Activated naive CD4-positive, alpha-beta T cell treated with anti-CD3 and anti-CD28 coated beads for 36 hours (primary cell): ENCODE data around the gene USP7. TPM values are rescaled to one million over a fixed set of nuclear protein-coding genes. Genes with fewer than 3 reads are reported as not detected.
A peak's percentile ranks its signal among the peaks of the same experiment; 100 is the strongest.

Source experiments
- CTCF ChIA-PET: fragments of 350-600 bp; sonication (Branson Sonifier 250); formaldehyde crosslinking; loops from one replicate; lab custom pipeline; 2021; ENCODE audit warnings: antibody characterized with exemption; lab: Charles Lee
- DNase-seq: peaks from one replicate; pipeline ENCODE4 v3.0.0-alpha.2; 2020
- H3K27ac Mint-ChIP-seq: one replicate; pipeline ENCODE4 v1.8.0; 2021; ENCODE audit warnings: mild to moderate bottlenecking, mixed read lengths
- H3K27me3 Mint-ChIP-seq: one replicate; pipeline ENCODE4 v1.8.0; 2021; ENCODE audit warnings: low read depth, mixed read lengths
- H3K36me3 Mint-ChIP-seq: one replicate; pipeline ENCODE4 v1.8.0; 2021; ENCODE audit warnings: low read depth, mixed read lengths
- H3K4me1 Mint-ChIP-seq: one replicate; pipeline ENCODE4 v1.8.0; 2021; ENCODE audit warnings: low read depth, mixed read lengths
- H3K4me3 Mint-ChIP-seq: one replicate; pipeline ENCODE4 v1.8.0; 2021; ENCODE audit warnings: mild to moderate bottlenecking, moderate library complexity, mixed read lengths
- H3K9me3 Mint-ChIP-seq: one replicate; pipeline ENCODE4 v1.8.0; 2021; ENCODE audit warnings: mixed read lengths
- intact Hi-C: fragments of 100-400 bp; cut with micrococcal nuclease; formaldehyde crosslinking; loops from one replicate; pipeline ENCODE4 v1.15.1; 2023
- total RNA-seq, 2 experiments: library from RNA; stranded (reverse); gene quantifications; one replicate each; pipeline ENCODE4 v1.2.3, GENCODE V29; 2021

Gene USP7
- total RNA-seq, 2 experiments from 2014 or later, result 155 to 163 TPM

GRCh38 chr16:8893426-8893825, 70.3 kb downstream of the USP7 start:
- intact Hi-C loops, result no loop called here

DNA sequence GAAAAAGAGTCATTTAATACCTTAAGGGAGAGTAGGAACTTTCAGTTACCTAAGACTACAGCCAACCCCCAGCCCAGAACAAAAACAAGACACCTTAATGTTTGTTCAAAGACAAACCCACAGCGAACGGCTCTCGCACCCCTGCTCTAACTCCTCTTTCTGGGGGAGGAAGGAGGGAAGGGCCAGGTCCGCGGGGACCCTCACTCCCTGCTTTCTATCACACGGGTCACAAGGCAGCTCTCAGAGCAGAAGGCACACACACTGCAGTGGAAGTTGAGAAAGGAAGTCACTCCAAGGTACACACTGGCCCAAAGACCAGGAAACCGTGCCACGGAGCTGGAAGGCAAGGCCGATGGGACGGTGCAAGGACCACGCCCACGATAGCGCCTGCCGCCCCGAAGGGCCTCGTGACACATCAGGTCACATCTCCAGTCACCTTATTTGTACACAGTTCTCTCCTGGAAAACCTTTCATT, 71.6 kb downstream of the USP7 start:
- Mint-ChIP-seq H3K36me3 (peaks cover 39% of the 10 kb centered on the region), H3K9me3 (no peaks in the 10 kb centered on the region), H3K27ac (peak overlapping the region; percentile 75), H3K27me3 (no peaks in the 10 kb centered on the region), H3K4me1 (peaks cover 2% of the 10 kb centered on the region), H3K4me3 (no peak overlapping the region)
- CTCF ChIA-PET, result interaction anchor here (0.9 to 1.3 kb wide), 2 partner anchors 10 to 12 kb away, joined by 3 read pairs; partner anchors contain the start of gene LITAFD
- intact Hi-C loops, result no loop called here
- no peak for DNase-seq

More at GRCh38 chr16:8893426-8893825, 70.3 kb downstream of the USP7 start:
- Mint-ChIP-seq H3K4me3 (no peak overlapping the region), H3K36me3 (peaks cover 48% of the 10 kb centered on the region), H3K27me3 (no peaks in the 10 kb centered on the region), H3K27ac (peak overlapping the region; percentile 24), H3K4me1 (peaks cover 2% of the 10 kb centered on the region), H3K9me3 (no peaks in the 10 kb centered on the region)
- CTCF ChIA-PET, result interaction anchor here (0.8 to 1.0 kb wide), 2 partner anchors 11 to 14 kb away, joined by 3 read pairs; no protein-coding TSS in a partner anchor
- no peak for DNase-seq

DNA sequence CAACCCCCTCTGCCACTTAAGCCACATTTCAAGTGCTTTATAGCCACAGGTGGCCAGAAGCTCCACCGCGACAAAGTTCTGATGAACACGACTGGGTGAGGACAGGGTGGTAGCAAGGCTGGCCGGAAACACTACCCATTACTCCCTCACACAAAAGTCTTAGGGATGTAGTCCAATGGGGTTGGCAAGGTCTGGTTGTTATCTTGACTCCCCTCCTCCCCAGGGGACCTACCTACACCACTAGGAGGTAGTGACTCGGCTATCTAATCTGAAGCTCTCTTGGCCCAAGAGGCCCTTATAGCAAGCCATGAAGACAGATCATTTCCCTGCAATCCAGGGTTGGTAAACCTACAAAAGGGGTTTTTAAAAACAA, 73.2 kb downstream of the USP7 start:
- Mint-ChIP-seq H3K27ac (no peak overlapping the region), H3K4me3 (no peak overlapping the region), H3K4me1 (peaks cover 9% of the 10 kb centered on the region), H3K27me3 (peaks cover 5% of the 10 kb centered on the region), H3K36me3 (peaks cover 33% of the 10 kb centered on the region), H3K9me3 (no peaks in the 10 kb centered on the region)
- CTCF ChIA-PET, result interaction anchor here (1.1 to 2.2 kb wide), 3 partner anchors 10 to 249 kb away, joined by 3 to 7 read pairs (median 4); no protein-coding TSS in a partner anchor
- intact Hi-C loops, result no loop called here
- no peak for DNase-seq

GRCh38 chr16:8889893-8890548, 73.7 kb downstream of the USP7 start:
- Mint-ChIP-seq H3K27ac (no peak overlapping the region), H3K36me3 (peaks cover 28% of the 10 kb centered on the region), H3K27me3 (peaks cover 9% of the 10 kb centered on the region), H3K9me3 (no peaks in the 10 kb centered on the region), H3K4me3 (no peak overlapping the region), H3K4me1 (peaks cover 11% of the 10 kb centered on the region)
- intact Hi-C loops, result no loop called here
- DNase-seq, result no peak
- CTCF ChIA-PET, result interaction anchor here (0.6 to 2.2 kb wide), 5 partner anchors 10 to 249 kb away, joined by 3 to 7 read pairs (median 3); no protein-coding TSS in a partner anchor

- H3K27me3 Mint-ChIP-seq, result peaks cover 9% of the 10 kb centered on the region
- H3K36me3 Mint-ChIP-seq, result peaks cover 21% of the 10 kb centered on the region
- H3K4me1 Mint-ChIP-seq, result peaks cover 11% of the 10 kb centered on the region
- DNase-seq, result no peak
- no peaks in the 10 kb centered on the region for H3K9me3 Mint-ChIP-seq
- H3K27ac Mint-ChIP-seq, result no peak overlapping the region
- H3K4me3 Mint-ChIP-seq, result no peak overlapping the region
- CTCF ChIA-PET, result interaction anchor here (0.6 to 2.2 kb wide), 5 partner anchors 9 to 250 kb away, joined by 3 to 7 read pairs (median 3); no protein-coding TSS in a partner anchor
- intact Hi-C loops, result no loop called here
Observed at GRCh38 chr16:8888951-8889892, 74.5 kb downstream of the USP7 start.

DNA sequence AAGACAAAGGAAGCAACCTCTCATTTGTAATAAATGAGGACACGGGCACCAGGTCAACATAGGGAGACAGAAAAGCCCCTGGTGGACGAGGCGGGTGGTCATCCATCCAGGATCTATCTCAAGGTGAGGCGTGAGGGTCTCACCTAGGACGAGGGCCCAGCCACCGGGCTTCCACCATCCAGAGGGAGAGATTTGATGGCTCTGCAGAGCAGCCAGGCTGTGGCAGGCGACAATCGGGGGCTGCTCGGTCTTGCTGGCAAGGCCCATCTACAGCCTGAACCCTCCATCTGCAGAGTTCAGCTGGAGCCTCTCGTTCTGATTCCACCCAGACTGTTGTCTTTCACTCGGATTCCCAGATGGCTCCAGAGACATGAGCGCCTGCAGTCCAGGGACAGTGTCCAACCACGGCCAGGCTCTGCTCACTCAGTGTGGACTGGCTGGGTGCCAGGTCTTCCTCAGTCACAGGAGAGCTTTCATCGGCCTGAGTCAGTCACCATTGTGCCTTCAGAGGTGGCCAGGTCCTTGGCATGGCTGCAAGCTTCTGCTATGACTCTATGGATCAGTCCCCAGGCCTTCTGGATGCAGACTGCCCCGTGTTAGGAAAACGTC, 75.7 kb downstream of the USP7 start:
- no peak overlapping the region for H3K4me3 Mint-ChIP-seq
- peaks cover 11% of the 10 kb centered on the region for H3K4me1 Mint-ChIP-seq
- H3K27ac Mint-ChIP-seq, result no peak overlapping the region
- no peaks in the 10 kb centered on the region for H3K9me3 Mint-ChIP-seq
- CTCF ChIA-PET, result interaction anchor here (1.0 to 2.2 kb wide), 3 partner anchors 8 to 26 kb away, joined by 3 to 7 read pairs (median 3); no protein-coding TSS in a partner anchor
- H3K27me3 Mint-ChIP-seq, result peaks cover 9% of the 10 kb centered on the region
- H3K36me3 Mint-ChIP-seq, result peaks cover 13% of the 10 kb centered on the region
- DNase-seq, result no peak
- intact Hi-C loops, result no loop called here

GRCh38 chr16:8887431-8887765, 76.3 kb downstream of the USP7 start:
- no peak for DNase-seq
- no peaks in the 10 kb centered on the region for H3K9me3 Mint-ChIP-seq
- H3K4me1 Mint-ChIP-seq, result peaks cover 11% of the 10 kb centered on the region
- H3K27me3 Mint-ChIP-seq, result peaks cover 9% of the 10 kb centered on the region
- H3K27ac Mint-ChIP-seq, result no peak overlapping the region
- CTCF ChIA-PET, result interaction anchor here (0.8 to 1.3 kb wide), 3 partner anchors 8 to 27 kb away, joined by 3 read pairs; partner anchors contain the start of gene CARHSP1
- H3K36me3 Mint-ChIP-seq, result peaks cover 13% of the 10 kb centered on the region
- intact Hi-C loops, result no loop called here
- H3K4me3 Mint-ChIP-seq, result no peak overlapping the region

DNA sequence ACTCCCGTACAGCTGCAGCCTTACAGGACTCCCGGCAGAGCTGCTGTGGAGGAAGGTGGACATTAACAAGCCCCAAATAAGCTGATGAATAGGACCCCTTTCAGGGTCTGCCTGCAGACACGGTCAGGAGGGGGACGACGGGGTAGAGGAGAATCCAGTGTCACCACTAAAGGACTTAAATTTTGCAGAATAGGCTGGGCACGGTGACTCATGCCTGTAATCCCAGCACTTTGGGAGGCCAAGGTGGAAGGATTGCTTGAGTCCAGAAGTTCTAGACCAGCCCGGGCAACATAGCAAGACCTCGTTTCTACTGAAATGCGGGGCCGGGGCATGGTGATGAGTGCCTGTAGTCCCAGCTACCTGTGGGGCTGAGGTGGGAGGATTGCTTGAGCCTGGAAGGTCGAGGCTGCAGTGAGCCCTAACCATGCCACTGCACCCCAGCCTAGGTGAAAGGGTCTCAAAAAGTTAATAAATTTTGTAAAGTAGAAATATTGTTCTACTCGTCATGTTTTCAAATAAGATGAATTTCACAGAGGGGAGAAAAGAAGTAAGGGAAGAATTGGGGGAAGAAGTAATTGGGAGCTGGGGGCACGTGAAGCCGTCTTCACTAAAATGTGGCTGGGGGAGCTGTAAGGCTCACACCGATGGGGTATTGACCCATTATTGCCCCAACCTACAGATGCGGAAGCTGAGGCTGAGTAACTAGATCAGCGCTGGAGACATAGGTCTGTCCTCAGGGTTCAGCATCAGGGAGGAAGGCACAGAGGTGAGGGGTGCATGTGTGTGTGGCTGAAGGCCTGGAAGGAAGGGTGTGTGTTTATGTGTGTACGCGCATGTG, 76.9 kb downstream of the USP7 start:
- Mint-ChIP-seq H3K9me3 (no peaks in the 10 kb centered on the region), H3K27ac (no peak overlapping the region)

GRCh38 chr16:8885674-8886592, 77.8 kb downstream of the USP7 start:
- DNase-seq, result no peak
- Mint-ChIP-seq H3K27ac (no peak overlapping the region), H3K4me3 (no peak overlapping the region), H3K36me3 (peaks cover 5% of the 10 kb centered on the region), H3K9me3 (no peaks in the 10 kb centered on the region), H3K4me1 (peaks cover 9% of the 10 kb centered on the region), H3K27me3 (peaks cover 9% of the 10 kb centered on the region)
- CTCF ChIA-PET, result interaction anchor here (0.8 kb wide), 1 partner anchor 319 kb away, joined by 3 read pairs; no protein-coding TSS in a partner anchor
- intact Hi-C loops, result no loop called here

More for the DNA sequence above, 76.9 kb downstream of the USP7 start:
- H3K4me3 Mint-ChIP-seq, result no peak overlapping the region
- peaks cover 9% of the 10 kb centered on the region for H3K36me3 Mint-ChIP-seq
- DNase-seq, result no peak
- intact Hi-C loops, result no loop called here
- peaks cover 9% of the 10 kb centered on the region for H3K27me3 Mint-ChIP-seq
- CTCF ChIA-PET, result interaction anchor here (0.8 to 1.3 kb wide), 3 partner anchors 8 to 27 kb away, joined by 3 read pairs; partner anchors contain the start of gene CARHSP1
- peaks cover 9% of the 10 kb centered on the region for H3K4me1 Mint-ChIP-seq

DNA sequence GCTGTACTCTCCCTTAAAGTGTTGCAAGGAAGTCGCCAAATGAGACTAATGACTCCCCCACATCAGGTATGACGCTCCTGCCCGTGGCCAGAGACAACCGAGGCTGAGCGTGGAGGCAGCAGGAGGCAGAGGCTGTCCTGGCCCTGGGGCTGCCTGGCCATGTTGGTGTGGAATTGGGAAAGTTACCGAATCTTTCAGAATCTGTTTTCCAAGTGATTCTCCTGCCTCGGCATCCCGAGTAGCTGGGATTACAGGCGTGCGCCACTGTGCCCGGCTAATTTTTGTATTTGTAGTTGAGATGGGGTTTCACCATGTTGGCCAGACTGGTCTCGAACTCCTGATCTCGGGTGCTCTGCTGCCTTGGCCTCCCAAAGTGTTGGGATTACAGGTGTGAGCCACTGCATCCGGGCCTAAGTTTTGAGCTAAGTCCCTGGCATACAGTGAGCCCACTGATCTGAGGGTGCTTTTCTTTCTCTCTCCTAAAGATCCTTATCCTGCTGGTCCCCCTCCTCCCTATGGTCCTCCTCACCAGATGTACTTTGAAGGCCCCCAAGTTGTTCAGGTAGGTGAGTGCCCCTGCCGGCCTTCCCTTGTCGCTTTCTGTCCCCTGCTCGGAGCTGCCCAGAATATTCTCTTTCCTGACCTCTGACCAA, 80.9 kb downstream of the USP7 start:
- Mint-ChIP-seq H3K36me3 (no peaks in the 10 kb centered on the region), H3K27ac (no peak overlapping the region), H3K27me3 (peaks cover 9% of the 10 kb centered on the region), H3K9me3 (no peaks in the 10 kb centered on the region), H3K4me1 (peaks cover 14% of the 10 kb centered on the region), H3K4me3 (no peak overlapping the region)
- no peak for DNase-seq
- CTCF ChIA-PET, result interaction anchor here (0.6 to 5.3 kb wide), 5 partner anchors 9 to 235 kb away, joined by 3 to 28 read pairs (median 3); no protein-coding TSS in a partner anchor
- intact Hi-C loops, result no loop called here
